Globus pallidus (tissue), 1 donor: ENCODE measurements around the gene PCDHGC5.

Experiments
- DNase-seq: peaks from one replicate; pipeline ENCODE4 v3.0.0-alpha.2; 2015; ENCODE audit warnings: low spot score

The PCDHGC5 gene

DNA sequence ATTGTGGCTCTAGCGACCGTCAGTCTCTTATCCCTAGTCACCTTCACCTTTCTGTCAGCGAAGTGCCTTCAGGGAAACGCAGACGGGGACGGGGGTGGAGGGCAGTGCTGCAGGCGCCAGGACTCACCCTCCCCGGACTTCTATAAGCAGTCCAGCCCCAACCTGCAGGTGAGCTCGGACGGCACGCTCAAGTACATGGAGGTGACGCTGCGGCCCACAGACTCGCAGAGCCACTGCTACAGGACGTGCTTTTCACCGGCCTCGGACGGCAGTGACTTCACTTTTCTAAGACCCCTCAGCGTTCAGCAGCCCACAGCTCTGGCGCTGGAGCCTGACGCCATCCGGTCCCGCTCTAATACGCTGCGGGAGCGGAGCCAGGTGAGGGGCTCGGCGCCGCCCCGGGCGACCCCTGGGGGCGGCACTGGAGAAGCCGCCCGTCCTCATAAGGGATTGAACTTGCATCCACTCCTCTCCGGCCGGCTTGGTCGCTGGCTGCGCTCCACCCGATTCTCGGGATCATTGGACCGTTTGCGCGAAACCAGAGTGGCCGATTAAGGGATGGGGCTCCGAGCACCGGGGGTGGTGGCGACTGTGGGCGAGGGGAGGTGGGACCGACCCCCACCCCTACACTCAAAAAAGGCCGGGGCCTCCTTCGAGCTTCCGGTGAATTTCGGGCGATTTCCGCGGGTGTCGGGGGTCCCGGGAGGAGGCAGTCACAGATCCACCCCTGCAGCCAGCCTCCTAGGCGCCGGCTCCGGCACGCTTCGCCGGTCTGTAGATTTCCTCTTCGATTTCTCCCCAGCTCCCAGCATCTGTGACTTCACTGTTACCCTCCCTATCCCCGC lies 2.7 kb downstream of the PCDHGC5 start:
- DNase-seq: no peak

DNA sequence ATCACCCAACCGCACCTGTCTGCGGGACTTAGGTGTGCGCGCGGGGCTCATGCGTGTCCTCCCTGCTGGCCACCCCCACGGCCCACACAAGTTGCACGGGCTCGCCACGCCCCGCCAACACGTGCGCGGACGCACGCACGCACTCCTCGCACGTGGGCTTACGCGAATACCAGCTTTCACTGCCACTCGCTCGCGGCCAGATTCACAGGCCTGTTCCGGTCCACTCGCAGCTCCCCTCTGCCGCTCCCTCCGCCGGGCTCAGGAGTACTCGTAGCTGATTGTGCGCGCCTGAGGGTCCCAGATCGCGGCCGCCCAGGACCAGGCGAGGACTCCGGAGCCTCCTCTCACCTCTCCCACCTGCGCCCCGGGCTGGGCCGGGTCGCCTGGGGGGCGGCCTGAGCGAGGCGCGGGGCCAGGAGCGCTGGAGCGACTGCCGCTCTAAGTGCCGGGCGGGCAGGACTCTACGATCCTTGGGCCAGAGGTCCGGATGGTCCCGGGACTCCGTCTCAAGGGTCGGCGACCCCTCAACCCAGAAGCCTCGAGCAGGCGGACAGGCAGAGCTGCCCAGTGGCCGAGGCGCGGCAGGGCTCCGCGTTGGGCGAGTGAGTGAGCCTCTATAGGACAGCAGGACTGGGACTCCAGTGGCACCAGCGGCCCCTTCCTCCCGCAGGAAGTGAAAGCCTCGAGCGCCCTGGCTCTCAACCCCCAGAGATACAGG lies 3.4 kb downstream of the PCDHGC5 start:
- DNase-seq: no peak

DNA sequence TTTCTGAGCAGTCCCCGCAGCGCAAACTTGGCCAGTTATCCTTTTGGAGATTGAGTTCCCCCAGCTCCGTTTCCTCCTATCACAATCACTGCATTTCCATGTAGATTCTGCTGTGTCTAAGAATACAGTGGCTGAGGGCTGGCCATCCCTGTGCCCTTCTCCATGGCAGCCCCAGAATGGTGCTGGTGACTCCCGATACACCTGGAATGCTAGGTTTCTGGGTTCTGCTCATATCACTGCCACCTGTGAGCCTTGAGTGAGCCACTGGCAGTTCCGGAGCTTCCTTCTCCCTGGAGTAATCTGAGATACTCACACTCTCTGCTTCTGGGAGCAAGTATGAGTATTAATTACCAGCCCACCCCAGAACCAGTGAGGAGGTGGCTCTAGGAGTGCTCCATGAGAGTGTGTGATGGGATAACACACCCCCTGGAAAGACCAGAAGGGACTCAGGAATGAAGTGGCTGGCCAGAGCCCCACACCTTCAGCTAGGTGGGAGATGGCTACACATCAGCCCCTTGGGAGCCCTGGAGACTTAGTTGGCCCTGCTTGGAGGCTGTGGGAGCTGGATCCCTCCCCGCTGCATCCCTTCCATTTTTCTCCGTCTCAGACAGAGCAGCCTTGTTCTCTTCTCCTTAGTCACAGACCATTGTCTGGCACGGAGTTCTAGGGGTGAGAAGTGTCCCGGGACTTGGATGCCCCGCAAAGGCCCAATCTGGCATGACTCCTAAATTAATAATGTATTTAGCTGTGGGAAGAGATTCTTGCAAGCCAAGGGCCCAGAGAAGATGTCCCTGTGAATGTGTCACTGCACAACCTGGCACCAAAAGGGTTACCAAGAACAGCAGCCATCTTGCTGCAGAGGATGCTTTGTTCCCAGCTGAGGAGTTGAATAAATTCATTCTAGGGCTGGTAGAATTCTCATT lies 4.9 kb downstream of the PCDHGC5 start:
- DNase-seq: peak; percentile 76

DNA sequence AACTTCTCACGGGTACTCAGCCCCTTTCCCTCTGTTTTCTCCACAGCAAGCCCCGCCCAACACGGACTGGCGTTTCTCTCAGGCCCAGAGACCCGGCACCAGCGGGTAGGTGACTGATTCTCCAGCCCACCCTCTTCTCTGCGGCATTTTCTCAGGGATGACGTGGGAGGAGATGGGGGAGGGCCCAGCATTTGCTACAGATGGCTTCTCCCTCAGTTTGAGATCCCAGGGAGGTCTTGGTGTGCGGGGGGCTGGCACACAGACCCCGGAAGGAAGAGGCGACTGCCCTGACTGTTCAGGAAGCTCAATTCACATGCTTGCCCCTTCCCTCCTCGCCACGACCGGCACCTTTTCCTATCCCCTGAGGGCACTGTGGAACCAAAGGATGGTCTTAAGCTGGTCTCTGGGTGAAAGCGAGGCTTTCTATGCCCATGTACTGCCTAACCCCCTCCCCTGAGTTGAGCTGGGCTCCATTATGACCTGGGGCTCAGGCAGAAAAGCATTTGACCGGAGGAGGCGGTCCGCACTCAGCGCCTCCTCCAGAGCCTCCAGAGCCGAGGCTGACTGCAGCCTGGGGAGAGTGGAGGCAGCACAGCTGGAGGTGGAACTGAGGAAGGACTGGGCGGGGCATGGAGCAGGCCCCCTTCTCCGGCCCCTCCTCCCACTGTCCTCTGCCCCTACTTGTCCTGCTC lies 6.0 kb downstream of the PCDHGC5 start:
- no peak for DNase-seq

DNA sequence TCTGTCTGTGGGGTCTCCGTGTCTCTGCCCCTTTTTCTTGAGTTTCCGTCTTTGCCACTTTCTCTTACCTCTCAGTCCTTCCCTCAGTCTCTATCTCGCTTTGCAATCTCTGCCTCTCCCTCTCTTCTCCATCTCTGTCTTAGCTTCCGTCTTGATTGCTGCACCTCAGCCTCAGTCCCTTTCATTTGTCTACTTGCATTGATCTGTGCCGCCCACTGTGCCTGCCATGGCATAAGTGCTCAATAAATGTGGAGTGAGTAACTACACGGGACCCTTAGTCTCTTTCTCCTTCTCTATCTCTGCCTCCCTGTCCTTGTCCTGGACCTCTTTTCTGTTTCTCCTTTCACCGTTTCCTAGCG lies 6.6 kb downstream of the PCDHGC5 start:
- DNase-seq: no peak

DNA sequence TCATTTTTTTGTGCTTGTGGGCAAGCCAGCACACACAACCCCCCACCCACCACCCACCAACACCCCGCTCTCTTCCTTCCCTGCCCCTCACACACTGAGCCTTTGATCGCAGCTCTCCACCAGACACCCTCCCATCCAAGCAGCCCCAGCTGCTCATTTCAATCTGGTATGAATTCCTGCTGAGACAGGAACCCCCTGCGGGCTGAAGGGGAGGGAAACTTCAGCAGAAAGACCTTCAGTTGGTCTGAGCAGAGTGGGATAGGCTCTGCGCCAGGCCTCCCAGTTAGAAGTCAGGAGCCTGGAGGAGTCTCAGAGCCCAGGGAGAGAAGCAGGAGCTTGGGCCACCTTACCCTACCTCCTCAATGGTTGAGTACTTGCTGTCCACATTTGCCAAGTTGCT lies 7.2 kb downstream of the PCDHGC5 start:
- DNase-seq: no peak

DNA sequence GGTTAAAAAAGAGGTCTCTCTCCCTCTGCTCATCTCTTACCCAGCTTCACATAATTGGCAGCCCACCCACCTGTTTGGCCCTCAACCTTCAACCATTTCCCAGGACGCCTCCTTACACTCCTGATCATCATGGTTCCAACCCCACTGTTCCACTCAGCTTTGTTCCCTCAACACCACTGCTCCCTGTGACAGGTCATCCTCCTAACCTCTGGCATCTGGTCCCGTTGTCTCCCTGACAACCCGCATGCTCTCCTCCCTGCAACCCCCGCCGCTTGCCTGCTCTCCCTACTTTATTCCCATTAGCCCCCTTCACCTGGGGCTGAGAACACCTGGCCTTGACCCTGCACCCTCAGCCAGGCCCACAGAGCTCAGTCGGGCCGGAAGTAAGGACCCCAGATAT lies 12.9 kb downstream of the PCDHGC5 start:
- no peak for DNase-seq

DNA sequence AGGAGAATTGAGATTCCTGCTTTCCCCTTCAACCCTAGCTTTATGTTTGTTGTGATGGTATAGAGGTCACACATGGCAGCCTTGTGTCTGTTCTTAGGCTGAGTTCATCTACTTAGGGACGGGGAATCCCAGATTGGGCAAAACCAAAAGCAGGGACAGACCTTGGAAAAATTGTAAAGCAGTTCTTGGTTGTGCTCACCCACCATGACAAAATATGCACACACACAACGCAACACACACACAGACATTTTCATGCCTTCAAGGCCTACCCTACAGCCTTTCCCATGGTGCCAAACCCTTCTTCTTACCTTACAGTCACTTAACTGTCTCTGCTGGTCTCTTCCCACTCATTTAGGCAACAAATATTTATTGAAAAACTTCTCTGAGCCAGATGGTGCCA lies 14.8 kb downstream of the PCDHGC5 start:
- no peak for DNase-seq

DNA sequence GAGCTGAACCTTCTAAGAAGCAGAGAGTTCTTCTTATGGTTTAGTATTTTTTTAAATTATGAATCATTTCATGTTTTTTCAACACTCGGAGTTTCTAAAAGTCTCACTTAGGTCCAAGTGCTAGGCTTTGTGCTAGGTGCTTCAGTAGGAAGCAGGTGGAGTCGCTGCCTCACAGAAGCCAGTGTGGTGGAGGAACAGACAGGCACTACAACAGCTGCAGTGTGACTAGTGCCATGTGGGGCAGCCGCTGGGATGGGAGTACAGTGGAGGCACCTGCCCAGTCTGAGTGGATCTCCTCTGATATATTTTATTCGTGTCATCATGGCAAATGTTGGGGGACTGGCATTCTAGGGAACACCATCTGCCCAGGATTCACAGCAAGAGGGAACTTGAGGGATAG lies 15.3 kb downstream of the PCDHGC5 start:
- no peak for DNase-seq

DNA sequence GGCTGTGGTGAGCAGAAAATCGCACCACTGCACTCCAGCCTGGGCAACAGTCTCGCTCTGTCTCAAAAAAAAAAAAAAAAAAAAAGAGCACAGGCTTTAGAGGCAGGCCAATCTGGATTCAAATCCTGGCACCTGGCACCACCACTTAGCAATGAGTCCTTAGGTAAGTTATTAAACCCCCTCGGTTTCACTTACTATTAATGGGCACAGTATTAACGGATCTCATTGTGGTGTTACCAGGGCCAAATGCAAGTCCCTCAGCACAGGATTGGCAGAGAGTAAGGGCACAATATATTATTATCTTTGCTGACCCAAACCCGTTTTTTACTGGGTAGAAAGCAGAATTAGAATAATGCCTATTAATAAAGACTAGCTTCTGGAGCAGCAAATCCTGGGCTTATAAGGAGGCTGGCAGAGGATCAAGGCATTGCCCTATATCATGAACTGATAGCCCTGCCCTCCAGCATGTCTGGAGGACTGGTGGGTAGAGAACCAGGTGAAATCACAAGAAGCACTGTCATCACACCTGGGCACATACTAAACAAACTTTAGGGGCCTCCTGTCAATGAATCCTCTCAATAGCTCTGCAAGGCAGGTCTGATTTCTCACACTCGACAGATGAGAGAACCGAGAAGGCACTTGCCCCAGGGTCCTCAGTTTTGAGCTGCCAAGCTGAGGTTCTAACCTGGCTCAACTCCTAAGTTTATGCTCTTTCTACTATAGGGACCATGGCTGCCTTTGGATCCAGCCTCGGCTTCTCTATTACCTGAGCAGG lies 17.7 kb downstream of the PCDHGC5 start:
- DNase-seq: no peak

DNA sequence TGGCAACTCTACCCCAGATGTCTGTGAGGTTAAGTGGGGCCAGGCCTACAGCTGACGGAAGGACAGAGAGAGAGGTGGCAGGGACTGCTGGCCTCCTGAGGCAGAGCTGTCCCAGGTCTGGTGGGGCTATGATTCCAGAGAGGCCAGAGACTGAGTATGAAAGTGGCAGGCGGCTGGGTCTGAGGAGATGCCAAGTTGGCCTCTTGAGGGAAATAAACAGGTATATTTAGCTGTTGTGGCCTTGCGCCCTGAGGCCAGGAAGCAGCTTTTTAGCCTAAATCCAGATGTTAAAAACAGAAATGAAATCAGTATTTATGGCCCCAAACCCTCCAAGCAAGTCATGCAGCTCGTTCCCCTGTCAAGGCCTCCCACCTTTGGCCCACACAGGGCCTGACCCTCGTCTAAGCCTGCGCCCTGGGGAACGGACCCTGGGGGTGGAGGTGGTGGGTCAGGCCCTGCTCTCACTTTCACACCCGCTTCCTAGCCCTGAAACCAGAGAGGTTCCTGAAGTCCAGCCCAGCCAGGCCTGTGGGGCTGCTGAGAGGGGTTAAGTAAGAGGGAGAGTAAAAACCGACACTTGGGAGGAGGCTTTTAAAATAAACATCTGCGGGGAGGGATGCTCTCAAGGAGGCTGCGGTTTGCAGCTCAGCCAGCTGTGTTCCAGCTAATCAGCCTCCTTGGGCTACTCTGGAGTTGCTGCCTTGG lies 18.7 kb downstream of the PCDHGC5 start:
- DNase-seq: no peak

DNA sequence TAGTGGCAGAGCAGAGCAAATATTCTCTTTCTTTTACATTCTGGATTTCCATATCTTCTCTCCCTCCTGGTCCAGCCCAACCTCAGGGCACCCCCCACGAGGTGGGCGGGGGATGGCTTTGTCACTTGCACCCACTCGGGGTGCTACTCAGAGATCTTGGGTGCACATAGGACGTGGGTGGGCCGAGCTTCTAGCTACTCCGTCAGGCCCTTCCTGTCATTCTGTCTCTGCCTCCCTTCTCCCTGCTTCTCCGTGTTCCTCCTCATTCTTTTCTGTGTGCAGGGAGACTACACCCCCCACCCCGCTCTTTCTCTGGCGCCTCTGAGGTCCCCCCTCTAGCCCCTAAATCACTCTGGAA lies 19.5 kb downstream of the PCDHGC5 start:
- no peak for DNase-seq

DNA sequence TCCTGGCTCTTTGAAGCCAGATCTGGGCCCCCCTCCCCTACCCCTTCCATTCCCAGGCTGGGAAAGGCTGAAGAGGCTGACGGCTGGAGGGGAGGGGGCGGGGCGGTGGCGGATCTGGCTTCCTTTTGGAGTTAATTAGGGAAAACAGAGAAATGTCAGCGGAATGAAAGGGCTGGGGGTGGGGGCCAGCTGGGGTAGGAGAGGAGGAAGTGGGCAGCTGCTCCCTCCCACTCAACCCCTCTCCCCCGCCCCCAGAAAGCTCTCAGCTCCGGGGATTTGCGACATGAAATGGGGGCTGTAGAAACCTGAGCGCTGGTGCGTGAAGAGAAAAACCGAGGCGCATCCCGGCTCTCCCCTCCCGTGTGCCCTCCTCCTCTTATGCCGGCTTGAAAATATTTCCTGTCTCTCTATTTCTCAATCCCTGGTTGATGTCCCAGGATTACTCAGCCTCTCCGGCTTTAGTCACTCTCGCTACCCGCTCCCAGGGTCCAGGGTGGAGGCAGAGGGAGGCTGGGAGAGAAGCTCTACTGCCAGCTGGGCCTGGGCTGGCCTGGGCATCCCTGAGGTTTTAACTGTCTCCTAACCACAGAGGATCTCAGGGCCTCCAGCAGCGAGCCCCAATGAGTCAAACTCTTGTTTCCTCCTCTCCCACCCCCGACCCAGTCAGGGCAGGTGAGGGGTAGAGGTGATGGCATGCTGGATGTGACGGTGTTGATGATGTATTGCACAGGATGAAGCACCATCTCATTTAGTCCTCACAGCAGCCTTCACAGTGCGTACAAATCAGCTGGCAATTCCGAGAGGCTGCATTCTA lies 20.1 kb downstream of the PCDHGC5 start:
- DNase-seq: no peak

DNA sequence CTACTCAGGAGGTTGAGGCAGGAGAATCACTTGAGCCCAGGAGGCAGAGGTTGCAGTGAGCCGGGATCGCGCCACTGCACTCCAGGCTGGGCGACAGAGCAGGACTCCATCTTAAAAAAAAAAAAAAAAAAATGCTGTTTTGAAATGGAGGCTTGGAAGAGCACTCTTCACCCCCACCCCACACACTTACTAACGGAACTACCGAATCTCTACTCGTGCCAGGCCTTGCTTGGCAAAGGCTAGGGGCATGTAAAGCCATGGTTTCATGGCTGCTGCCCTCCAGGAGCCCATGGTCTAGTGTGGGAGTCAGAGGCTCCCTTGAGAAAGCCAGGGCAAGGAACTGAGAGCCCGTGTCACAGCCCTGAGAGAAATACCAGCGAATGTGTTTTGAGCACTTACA lies 21.3 kb downstream of the PCDHGC5 start:
- no peak for DNase-seq

DNA sequence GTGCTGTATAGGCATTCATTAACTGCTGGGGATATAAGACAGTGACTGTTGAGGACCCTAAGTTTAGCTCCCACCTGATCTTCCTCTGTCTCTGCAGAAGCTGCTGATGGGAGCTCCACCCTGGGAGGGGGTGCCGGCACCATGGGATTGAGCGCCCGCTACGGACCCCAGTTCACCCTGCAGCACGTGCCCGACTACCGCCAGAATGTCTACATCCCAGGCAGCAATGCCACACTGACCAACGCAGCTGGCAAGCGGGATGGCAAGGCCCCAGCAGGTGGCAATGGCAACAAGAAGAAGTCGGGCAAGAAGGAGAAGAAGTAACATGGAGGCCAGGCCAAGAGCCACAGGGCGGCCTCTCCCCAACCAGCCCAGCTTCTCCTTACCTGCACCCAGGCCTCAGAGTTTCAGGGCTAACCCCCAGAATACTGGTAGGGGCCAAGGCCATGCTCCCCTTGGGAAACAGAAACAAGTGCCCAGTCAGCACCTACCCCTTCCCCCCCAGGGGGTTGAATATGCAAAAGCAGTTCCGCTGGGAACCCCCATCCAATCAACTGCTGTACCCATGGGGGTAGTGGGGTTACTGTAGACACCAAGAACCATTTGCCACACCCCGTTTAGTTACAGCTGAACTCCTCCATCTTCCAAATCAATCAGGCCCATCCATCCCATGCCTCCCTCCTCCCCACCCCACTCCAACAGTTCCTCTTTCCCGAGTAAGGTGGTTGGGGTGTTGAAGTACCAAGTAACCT lies 22.1 kb downstream of the PCDHGC5 start:
- no peak for DNase-seq

DNA sequence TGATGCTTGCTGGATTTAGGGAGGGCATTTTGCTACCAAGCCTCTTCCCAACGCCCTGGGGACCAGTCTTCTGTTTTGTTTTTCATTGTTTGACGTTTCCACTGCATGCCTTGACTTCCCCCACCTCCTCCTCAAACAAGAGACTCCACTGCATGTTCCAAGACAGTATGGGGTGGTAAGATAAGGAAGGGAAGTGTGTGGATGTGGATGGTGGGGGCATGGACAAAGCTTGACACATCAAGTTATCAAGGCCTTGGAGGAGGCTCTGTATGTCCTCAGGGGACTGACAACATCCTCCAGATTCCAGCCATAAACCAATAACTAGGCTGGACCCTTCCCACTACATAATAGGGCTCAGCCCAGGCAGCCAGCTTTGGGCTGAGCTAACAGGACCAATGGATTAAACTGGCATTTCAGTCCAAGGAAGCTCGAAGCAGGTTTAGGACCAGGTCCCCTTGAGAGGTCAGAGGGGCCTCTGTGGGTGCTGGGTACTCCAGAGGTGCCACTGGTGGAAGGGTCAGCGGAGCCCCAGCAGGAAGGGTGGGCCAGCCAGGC lies 23.0 kb downstream of the PCDHGC5 start:
- no peak for DNase-seq

DNA sequence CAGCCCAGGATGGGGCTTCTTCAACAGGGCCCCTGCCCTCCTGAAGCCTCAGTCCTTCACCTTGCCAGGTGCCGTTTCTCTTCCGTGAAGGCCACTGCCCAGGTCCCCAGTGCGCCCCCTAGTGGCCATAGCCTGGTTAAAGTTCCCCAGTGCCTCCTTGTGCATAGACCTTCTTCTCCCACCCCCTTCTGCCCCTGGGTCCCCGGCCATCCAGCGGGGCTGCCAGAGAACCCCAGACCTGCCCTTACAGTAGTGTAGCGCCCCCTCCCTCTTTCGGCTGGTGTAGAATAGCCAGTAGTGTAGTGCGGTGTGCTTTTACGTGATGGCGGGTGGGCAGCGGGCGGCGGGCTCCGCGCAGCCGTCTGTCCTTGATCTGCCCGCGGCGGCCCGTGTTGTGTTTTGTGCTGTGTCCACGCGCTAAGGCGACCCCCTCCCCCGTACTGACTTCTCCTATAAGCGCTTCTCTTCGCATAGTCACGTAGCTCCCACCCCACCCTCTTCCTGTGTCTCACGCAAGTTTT lies 23.6 kb downstream of the PCDHGC5 start:
- DNase-seq: no peak

DNA sequence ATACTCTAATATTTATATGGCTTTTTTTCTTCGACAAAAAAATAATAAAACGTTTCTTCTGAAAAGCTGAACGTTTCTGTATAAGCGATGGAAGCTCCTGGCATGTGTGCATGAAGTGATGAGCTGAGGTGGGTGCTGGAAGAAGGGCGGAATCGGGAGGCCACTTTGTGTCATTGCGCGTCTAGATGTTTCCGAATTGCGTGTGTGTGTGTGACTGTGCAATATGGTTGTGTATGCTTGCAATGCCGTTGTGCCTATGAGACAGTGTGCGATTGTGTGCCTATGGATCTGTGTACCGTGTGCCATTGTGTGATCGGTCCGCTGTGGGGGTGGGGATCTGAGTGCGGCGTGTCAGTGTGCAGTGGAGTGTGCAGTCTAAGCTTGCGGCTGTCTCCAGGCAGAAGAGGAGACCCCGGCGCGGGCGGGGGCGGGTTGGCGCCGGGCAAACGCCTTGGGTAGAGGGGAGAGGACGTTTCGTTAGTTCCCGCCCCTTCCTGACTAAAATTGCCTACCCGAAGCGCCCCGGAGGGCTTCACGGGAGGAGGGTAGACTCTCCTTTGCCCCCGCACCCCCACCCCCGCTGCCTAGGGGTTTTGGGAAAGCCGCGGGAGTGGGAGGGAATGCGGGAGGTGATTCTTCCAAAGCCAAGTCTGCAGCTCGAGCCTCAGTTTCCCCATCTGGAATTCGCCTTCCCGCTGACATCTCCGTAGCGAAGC lies 24.2 kb downstream of the PCDHGC5 start:
- no peak for DNase-seq
